NCI-H146 treated with DMSO at 0.1 percent for 48 hours (cell line): Measurements from ENCODE around the gene PDILT.

Experiments
- DNase-seq: peaks from one replicate; lab custom pipeline; 2025; ENCODE audit not compliant: unreplicated experiment; lab: John Stamatoyannopoulos, UW

Gene PDILT

DNA sequence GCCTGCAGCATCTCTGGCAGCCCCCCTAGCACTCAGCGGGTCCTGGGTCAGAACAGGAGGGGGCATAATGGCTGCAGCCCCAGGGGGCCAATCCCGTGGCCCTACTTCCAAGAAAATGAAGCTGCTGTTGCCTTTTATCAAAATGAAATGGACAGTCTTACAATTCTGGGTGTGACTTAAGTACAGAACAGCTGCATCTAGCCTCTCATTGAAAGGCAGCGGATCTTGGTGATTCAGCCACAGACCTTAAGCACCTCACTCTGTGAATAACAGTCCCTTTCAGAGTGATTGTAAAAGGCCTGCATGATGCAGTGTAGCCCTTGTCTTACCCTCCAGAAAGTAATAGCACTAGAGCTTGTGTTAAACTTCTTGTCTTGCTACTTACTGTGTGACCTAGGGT, 40.5 kb downstream of the PDILT start:
- no peak for DNase-seq

DNA sequence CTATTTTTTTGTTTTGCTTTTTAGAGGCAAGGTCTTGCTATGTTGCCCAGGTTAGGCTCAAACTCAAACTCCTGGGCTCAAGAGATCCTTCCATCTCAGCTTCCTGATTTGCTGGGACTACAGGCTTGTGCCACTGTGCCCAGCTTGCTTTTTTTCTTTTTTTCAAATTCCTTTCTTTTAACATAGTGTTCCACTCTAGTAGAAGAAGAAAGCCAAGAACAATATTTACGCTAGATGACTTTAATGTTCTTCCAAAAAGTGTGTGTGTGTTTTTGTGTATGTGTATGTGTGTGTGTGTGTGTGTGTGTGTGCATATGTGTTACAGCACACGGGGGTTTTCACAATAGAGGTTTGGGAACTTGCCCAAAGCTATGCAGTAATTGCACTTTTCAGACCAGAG, 41.3 kb downstream of the PDILT start:
- no peak for DNase-seq

DNA sequence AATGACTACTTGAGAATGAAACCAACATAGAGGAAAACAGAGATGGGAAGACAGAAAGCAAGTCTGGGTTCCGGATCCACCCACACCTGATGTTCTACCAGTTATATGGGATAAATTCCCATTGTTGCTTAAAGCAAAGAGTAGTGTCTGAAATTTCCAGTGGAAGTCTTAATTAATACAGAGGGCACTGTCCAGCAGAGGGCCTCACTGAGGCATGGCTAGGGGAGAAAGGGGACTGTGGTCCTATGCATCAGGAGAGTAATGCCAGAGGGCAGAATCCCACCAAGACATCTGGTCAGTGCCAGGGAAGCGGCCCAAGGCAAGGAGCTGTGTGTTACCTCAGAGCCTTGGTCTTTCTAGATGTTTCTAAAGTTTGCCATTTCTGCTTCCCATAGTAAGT, 44.5 kb downstream of the PDILT start:
- DNase-seq = no peak

DNA sequence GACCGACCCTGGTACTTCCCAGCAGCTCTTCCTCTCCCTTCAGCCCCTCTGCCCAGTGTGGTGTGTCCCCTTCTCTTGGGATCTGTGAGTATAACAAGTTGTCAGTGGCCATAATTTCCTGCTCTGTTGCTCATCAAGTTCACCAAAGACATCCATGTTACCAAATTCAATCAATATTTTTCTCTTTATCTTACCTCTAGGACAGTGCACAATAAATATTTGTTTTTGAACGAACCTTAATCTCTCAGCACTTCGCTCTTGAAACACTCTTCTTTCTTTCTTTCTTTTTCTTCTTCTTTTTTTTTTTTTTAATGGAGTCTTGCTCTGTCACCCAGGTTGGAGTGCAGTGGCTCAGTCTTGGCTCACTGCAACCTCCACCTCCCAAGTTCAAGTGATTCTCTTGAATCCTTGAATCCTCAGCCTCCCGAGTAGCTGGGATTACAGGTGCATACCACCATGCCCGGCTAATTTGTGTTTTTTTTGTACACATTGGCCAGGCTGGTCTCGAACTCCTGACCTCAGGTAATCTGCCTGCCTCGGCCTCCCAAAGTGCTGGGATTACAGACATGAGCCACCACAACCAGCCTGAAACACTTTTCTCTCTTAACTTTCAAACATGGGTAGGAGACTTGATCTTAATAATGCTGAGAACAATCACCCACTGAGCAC, 49.3 kb downstream of the PDILT start:
- DNase-seq = no peak

DNA sequence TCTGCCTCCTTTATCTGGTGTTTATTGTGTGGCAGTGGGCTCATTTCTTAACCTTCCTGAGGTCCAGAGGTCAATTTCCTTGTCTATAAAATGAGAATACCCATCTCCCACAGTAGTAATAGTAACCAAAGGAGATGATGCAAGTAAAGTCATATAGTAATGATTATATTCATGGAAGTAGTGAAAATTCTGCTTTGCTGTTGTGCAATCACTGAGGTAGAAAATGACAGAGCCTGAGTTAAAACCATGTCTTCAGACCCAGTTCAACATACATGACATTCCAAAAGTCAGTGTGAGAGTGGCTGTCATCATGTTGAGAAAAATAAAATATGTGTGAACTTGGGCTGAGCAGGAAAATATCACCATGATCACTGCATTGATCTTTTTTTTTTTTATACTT, 51.2 kb downstream of the PDILT start:
- no peak for DNase-seq

DNA sequence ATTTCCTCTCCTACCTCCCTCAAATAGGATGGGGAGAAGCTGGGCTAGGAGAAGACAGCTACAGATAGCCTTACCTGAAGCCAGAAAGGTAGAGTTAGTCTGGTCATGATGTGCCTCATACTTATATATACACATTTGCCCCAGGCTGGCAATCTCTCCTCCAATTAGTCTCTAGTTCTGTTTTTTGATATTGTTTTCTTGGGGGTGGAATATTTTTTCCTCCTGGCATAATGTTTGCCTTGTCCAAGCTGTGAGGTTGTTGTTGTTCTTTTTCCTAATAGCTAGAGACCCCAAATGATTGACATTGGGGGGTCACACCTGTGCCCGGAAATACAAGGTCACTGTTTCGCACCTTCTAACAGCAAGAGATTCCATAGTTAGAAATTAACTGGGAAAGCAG, 51.9 kb downstream of the PDILT start, which contains the start of gene UMOD:
UMOD (minus strand) TSS at position 101 of the 400 bp plus-strand sequence. CDS start 1,978 bp downstream, outside the sequence.
- no peak for DNase-seq

DNA sequence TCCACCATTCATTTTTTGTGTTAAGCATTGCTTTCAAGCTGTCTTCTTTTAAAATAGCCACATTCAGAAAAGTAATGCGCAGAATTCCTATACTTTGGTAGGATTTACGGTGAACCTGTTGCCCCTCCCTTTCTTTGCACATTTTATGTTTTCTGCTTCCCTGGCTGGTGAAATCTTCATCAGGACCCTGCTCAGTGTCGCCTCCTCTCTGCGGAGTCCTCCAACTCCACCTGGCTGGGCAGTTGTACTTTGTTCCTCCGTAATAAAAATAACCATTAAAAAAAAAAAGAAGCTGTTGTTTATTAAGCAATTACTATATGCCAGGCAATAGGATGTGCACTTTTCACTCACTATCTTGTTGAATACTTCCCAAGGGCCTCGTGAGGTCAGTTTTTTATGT, 54.9 kb downstream of the PDILT start:
- no peak for DNase-seq

DNA sequence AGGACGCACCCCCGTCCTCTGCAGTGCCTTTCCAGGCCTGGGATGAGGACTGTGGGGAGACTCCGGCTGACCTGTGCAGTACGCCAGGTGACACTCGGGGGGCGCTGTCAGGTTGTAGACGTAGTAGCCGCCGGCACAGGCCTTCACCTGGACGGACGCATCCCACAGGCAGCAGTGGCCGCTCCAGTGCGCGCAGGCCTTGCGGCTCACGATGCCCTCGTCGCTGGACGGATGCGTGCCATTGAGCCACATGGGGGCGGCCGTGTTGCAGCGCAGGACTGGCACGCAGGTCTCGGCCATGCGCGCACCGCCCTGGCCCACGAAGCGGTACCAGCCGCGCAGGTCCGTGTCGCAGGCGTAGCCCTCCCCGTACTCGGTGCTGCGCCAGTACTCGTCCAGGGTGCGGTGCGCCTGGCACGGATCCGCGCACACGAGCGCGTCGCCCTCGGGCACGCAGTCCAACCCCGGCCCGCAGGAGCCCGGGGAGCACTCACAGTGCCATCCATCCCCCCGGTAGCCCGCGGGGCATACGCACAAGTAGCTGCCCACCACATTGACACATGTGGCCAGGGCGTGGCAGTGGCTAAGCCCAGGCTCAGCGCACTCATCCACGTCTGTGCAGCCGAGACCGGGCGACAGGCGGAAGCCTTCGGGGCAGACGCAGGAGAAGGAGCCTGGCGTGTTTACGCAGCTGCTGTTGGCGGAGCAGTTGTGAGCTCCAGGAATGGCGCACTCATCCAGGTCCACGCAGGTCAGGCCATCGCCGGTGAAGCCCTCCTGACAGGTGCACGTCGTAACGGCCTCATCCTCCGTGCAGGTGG, 56.0 kb downstream of the PDILT start:
- no peak for DNase-seq

DNA sequence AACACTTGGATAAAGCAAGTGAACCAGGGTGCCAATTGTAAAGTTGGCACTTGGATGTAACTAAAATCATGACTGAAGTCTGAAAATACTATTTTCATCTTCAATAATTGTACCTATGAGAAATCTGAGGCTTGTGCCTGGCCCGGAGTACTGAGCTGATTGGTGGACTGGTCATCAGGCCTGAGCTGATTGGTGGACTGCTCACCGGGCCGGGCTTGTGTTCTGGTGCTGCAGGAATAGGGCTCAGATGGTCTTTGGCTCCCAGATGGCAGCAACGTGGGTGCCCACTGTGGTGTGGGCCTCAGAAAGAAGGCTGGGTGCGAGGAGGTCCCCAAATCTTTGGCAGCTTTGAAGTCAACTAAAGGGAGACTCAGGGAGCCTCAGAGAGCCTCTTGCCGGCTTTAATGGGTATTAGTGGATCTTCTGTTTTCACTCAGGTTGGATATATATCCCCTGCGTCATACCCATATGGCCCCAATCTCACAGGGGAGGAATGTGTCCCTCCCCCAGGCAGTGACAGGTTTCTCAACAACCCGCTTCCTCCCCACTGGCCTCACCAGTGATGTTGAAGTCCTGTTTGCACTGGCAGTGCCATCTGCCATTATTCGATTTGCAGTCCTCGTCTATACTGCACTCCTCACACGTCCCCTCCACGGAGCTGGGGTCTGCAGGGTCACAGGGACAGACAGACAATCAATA, 56.7 kb downstream of the PDILT start:
- DNase-seq = no peak

DNA sequence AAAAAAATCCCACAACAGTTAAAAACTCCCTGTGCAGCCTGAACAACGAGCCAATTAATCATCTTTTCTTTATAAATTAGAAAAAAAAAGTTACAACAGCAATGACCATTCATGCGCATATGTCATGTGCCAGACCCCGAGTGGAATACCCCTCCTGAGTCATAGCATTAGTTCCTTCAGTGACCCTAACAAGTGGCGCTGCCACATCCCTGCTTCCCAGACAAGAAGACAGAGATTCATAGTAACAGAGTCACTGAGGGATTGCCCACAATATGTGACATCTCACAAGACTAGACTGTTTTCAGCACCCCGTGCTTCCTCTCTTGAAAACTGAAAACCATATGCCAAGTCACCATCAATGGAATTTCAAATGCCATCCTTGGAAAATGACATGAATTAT, 59.9 kb downstream of the PDILT start:
- DNase-seq = no peak

DNA sequence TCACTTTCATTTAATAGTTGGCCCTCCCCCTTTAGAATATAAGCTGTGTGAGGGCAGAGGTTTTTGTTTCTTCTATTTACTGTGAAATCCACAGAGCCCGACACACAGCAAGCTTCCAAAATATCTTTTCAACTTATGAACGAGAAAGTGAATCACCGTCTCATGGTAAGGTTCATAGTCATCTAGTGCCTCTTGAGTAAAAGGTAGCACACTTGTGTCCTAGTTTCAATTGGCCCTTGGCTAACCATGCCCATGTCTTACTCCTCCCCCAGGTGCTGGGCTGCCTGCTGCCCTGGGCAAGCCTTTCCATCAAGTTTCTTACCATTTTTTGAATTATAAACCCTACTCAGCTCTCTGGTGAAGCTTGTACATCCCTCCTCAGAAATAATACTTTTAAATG, 64.8 kb downstream of the PDILT start:
- DNase-seq = no peak

DNA sequence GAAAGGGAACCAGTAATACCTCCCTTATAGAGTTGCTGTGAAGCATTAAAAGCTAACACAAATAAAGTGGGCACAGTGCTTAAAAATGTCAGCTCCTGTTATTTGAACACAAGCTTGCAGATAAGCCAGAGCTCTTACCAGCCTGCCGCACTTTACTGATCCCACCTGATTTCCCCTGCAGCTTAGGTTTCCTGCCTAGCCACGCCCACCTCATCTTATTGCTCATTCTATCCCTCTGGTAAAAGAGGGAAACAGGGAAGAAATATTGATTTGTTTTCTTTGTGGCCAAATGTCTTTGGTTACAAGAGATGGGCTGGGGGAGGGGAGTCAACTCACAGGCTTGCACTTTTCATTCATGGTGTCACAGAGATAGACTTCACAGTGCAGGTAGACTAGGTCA, 67.6 kb downstream of the PDILT start:
- DNase-seq = no peak

DNA sequence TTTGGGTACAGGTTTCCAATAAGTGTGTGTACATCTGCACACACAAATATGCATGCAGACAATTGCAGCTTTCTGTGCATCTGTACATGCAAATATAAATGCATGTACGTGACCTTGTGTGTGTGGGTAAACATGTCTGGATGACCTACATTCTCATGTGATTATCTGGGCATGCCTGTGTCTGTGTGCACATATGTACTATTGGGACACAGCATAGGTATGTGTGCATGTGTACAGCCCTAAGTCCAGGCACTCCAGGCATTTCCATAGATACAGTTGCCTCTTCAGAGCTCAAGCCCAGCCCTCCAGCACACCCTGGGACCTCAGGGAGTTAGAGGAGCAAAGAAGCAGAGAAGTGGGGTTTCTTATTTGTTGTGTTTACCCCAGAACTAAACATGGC, 70.1 kb downstream of the PDILT start:
- DNase-seq = no peak

DNA sequence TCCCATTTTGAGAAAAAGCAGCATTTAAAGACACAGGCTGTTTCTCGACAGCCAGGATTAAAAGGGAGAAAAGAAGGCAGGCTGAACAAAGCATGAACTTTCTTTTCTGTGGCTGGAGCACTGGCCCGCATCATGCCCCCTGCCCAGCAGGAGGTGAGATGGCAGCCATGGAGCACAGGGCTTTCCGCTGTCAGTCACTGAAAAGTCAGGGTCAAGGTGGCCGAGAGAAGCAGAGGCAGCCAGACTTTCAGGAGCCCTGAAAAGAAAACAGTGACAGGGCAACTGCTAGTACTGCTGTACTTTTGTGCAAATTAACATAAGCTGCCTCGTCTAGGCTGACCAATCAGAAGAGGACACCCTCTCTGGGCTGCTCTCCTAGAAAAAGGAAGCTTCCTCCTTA, 71.4 kb downstream of the PDILT start:
- no peak for DNase-seq

DNA sequence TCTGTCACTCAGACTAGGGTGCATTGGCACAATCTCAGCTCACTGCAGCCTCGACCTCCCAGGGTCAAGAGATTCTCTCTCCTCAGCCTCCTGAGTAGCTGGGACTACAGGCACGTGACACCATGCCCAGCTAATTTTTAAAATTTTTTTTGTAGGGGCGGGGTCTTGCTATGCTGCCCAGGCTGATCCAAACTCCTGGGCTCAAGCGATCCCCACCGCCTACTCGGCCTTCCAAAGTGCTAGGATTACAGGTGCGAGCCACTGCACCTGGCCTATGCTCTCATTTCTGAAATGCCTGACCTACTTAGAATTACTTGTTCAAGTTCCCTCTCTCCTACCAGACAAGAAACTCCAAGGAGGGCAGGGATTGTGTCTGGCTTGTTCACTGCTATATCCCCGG, 72.1 kb downstream of the PDILT start:
- DNase-seq = no peak

DNA sequence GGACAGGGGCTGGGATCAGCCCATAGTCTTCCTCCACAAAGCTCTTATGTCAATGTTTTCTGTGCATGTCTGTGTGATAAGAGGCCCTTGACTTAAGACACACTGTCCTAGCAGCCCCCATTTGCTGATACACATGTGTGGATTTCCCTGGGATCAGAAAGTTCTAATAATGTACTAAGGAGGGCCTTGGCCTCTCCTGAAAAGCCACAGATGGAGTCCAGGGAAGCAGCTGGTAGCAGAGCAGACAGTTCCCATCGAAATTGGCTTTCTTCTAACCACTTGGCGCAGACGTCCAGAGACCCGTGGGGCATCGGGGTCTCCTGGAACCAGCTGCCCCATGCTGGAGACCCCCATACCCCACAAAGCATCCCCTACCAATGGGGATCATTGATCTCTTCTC, 72.9 kb downstream of the PDILT start:
- DNase-seq = no peak

DNA sequence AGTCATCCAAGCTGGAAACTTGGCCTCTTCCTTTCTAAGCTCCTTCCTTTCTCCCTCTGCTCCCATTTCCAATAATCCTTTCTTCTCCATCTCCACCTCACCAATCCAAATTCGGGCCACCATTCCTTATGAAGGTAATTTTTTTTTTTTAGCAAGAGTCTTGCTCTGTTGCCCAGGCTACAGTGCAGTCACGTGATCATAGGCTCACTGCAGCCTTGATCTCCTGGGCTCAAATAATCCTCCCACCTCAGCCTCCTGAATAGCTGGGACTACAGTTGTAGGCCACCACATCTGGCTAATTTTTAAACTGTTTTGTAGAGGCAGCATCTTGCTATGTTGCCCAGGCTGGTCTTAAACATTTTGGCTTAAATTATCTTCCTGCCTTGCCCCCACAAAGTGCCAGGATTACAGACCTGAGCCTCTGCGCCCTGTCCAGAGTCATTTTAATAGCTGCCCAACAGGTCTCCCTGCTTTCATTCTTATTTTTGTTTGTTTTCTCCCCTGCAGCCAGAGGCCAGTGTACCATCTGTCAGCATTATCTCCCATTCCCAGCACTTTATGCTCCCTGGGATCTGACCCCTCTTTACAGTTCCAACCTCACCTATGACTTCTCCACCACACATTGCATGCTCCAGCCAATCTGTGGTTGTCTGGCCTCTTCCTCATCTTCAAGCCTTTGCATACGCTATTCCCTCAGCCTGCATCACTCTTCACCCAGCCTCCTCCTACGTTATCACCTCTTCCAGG, 75.0 kb downstream of the PDILT start:
- no peak for DNase-seq

DNA sequence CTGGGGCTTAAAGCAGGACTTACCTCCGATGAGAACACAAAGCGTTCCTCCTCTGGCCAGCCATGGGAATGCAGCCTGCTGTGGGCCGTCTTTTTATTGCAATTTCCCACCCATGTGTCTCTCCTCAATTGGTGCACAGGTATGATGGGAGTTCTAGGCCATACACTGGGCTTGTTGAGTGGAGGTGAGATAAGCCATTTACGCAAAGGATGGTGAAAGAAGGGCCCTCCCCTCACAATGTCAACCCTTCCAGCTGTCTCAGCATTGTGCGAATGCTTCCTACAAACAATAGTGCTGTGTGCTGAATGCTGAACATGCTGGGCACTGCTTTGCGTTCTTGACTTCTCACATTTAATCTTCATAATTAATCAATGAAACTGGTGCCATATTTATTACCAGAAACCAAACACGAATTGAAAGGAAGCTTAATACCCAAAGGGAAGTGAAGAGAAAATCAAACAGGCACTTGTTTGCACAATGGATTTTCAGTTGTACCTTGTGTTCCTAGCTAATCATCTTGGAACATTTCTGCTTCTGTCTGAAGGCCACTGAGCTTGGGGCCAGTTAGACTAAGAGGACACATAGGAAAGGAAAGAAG, 77.0 kb downstream of the PDILT start, which contains the start of gene GP2:
GP2 (minus strand) TSS at position 70 of the 598 bp plus-strand sequence. CDS start 1,082 bp downstream, outside the sequence.
- DNase-seq = peak; percentile 2

DNA sequence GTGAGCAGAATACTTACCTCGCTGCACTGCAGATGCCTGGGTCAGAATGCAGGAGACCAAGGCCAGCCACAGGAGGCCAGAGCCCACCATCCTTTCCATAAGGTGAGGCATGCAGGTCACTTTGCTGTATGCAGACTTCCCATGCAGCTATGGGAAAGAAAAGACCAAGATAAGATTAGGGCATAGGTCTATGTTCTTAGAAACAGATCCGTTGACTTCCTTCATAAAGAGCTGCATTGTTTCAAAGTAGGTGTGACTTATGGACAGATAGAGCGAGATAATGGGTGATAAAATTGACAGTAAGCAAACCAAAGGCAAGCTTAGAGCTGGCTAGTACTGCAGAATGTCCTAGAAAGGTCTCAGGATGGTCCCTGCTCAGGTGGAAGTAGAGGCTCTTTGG, 78.2 kb downstream of the PDILT start:
- DNase-seq = no peak

DNA sequence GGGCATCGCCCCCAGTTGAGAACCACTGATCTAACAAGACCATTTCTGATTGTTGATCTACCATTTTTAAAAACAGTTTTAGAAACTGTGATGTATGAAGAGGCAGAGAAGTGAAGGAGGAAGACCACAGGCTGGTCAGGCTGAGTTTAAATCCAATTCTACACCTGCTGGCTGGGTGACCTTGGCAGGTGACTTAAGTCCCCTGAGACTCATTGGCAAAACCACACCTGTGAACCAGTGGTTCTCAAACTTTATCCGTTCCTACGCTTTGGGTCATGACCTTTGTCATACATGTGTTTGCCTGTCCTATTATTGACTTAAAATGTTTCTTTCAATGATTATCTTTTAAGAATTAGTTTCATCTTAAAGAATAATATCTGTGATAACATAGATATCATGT, 79.5 kb downstream of the PDILT start:
- DNase-seq = no peak

DNA sequence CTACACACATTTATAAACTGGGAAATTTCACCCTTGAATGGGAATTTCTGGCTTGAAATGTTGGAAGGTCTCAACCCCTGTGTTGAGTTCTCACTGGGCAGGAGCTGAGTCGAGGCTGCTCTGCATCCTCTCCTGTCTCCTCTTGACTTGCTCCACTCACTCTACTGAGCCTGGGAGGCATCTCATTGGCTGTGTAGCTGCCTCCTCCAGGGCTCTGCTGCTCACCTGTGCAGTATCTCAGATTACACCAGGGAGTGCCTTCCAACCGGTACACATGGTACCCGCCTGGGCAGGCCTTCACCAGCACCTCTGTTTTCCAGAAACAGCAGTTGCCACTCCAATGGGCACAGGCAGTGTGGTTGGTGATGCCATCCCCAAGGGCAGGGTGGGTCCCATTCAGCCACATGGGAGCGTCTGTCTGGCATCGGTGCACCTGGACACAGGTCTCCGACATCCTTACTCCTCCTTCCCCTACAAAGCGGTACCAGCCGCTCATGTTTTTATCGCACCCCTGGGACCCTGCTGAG, 80.9 kb downstream of the PDILT start:
- no peak for DNase-seq
